Measurements from ENCODE around the gene GDAP2.

The GDAP2 gene

DNA sequence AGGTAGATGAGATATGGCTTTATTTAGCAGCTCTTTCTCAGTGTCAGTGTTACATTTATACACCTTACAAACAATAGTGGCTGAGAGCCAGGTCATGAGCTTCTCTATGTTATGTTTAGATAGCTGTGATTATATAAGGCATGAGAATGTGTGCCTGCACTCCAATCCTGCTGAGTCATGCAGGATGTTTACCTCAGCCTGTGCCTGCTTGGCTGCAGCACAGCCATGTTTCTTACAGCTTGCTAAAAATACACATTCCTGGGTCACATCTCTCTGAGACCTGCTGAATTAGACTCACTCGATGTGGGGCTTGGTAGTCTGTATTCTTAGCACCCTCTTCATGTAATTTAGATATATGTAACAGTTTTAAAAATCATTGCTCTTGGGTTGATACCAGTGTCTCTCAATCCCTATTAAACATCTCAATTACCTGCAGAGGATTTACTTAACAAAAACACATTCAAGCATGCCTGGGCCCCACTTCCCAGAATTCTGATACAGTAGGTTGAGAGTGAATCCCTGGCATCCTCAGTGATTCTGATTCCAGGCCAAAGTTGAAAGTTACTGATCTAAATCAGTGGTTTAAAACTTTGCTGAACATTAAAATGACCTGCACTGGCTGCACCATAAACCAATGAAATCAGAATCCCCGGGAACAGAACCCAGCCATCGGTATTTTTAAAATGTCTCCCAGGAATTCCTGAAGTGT lies 107.5 kb downstream of the GDAP2 start:
- H3K9me3 ChIP-seq, result no peaks in the 10 kb centered on the region
- H3K27me3 ChIP-seq (ENCODE audit: low read depth), result no peaks in the 10 kb centered on the region
- no peak overlapping the region for H3K4me3 ChIP-seq
- no peaks in the 10 kb centered on the region for H3K4me1 ChIP-seq
- no peaks in the 10 kb centered on the region for H3K36me3 ChIP-seq (replicated peaks)
- DNase-seq (ENCODE audit: low spot score in 2 of 2), result no peak
- in situ Hi-C loops (cut with MboI; ENCODE audit: low sequenced_read_pairs), result no loop called here

DNA sequence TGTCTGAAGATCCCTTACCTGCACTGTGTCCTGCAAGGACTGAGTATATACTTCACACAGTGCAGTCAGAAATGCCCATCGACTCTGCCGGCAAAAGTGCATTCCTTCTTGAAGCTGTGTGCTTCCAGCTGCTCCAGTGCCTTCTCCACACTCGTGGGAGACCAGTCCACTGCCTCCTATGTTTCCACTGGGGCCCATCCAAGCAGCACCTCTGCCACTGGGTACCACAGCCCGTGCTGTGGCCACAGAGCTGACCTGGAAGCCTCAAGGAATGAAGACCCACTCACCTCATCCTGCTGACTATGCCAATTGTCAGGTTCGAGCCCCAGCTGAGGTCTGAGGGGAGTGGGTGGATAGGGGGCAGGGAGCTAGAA lies 108.1 kb downstream of the GDAP2 start:
- DNase-seq (ENCODE audit: low spot score in 2 of 2), result no peak
- no peaks in the 10 kb centered on the region for H3K4me1 ChIP-seq
- no peak overlapping the region for H3K4me3 ChIP-seq
- H3K27me3 ChIP-seq (ENCODE audit: low read depth), result no peaks in the 10 kb centered on the region
- no peaks in the 10 kb centered on the region for H3K36me3 ChIP-seq (replicated peaks)
- no peaks in the 10 kb centered on the region for H3K9me3 ChIP-seq
- in situ Hi-C loops (cut with MboI; ENCODE audit: low sequenced_read_pairs), result no loop called here

DNA sequence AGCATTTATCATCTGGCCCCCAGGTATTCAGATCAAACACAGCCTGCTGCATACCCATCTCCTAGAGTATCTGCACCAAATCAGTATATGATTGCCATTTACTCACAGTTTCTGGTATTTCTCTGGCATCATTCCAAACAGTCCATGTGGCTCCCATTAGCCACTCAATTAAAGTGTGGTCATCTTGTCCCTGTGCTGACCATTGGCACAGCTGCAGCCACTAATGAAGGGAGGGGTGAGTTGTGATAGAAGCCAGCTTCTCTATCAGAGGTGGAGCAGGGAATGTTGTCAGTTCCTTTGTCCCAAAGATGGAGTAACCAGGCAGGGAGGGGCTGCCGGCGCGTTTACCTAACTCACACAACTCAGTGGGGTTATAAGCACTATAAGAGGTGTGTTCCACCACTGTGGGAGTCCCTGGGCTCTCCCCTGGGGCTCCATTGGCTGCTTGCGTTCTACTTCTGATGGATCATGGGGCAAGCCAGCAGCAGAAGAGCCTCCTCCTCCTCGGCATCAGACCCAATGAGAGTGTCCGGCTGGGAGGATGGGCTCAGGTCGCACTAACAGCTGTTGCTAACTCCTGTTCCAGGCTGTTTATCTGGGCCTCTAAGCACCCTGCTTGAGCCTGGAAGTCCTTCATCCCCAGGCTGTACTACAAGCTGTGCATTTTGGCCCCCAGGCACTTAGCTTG lies 108.6 kb downstream of the GDAP2 start:
- Histone ChIP-seq H3K4me1 (no peaks in the 10 kb centered on the region), H3K4me3 (no peak overlapping the region), H3K27me3 (ENCODE audit: low read depth) (no peaks in the 10 kb centered on the region), H3K36me3 (replicated peaks) (no peaks in the 10 kb centered on the region), H3K9me3 (no peaks in the 10 kb centered on the region)
- in situ Hi-C loops (cut with MboI; ENCODE audit: low sequenced_read_pairs), result no loop called here
- no peak for DNase-seq (ENCODE audit: low spot score in 2 of 2)

DNA sequence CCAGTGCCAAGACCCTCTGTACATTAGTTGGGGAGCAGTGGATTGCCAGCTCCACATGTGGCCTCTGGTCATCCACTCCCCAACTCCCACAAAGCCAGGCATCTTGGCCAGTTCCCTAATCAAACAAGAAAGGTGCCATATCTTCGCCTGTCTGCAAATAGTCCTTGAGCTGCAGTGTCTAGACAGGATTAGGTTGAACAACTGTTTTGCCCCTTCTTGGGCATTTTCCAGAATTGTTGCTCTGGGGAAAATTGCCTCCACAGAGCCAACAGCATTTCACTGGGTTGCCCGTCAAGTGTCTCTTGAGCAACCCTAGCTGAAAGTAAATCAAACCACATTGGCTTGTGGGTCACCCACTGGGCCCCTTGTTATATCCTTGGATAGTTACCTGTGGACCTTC lies 109.3 kb downstream of the GDAP2 start:
- H3K36me3 ChIP-seq (replicated peaks), result no peaks in the 10 kb centered on the region
- no peaks in the 10 kb centered on the region for H3K9me3 ChIP-seq
- no peak for DNase-seq (ENCODE audit: low spot score in 2 of 2)
- H3K4me3 ChIP-seq, result no peak overlapping the region
- no peaks in the 10 kb centered on the region for H3K4me1 ChIP-seq
- no peaks in the 10 kb centered on the region for H3K27me3 ChIP-seq (ENCODE audit: low read depth)
- in situ Hi-C loops (cut with MboI; ENCODE audit: low sequenced_read_pairs), result no loop called here

- no peak overlapping the region for H3K4me3 ChIP-seq
- no peaks in the 10 kb centered on the region for H3K36me3 ChIP-seq (replicated peaks)
- H3K4me1 ChIP-seq, result no peaks in the 10 kb centered on the region
- H3K9me3 ChIP-seq, result no peaks in the 10 kb centered on the region
- no peaks in the 10 kb centered on the region for H3K27me3 ChIP-seq (ENCODE audit: low read depth)
- no peak for DNase-seq (ENCODE audit: low spot score in 2 of 2)
- in situ Hi-C loops (cut with MboI; ENCODE audit: low sequenced_read_pairs), result no loop called here
Observed at GRCh38 chr1:117819301-117819700, 110.1 kb downstream of the GDAP2 start.

GRCh38 chr1:117818456-117818855 lies 111.0 kb downstream of the GDAP2 start:
- Histone ChIP-seq H3K4me3 (no peak overlapping the region), H3K36me3 (replicated peaks) (no peaks in the 10 kb centered on the region), H3K9me3 (no peaks in the 10 kb centered on the region), H3K4me1 (no peaks in the 10 kb centered on the region), H3K27me3 (ENCODE audit: low read depth) (no peaks in the 10 kb centered on the region)
- in situ Hi-C loops (cut with MboI; ENCODE audit: low sequenced_read_pairs), result no loop called here
- no peak for DNase-seq (ENCODE audit: low spot score in 2 of 2)

GRCh38 chr1:117817629-117818028 lies 111.8 kb downstream of the GDAP2 start:
- H3K36me3 ChIP-seq (replicated peaks), result no peaks in the 10 kb centered on the region
- in situ Hi-C loops (cut with MboI; ENCODE audit: low sequenced_read_pairs), result no loop called here
- no peaks in the 10 kb centered on the region for H3K27me3 ChIP-seq (ENCODE audit: low read depth)
- no peak overlapping the region for H3K4me3 ChIP-seq
- H3K4me1 ChIP-seq, result no peaks in the 10 kb centered on the region
- no peak for DNase-seq (ENCODE audit: low spot score in 2 of 2)
- no peaks in the 10 kb centered on the region for H3K9me3 ChIP-seq

GRCh38 chr1:117815926-117816325 lies 113.5 kb downstream of the GDAP2 start:
- H3K36me3 ChIP-seq (replicated peaks), result no peaks in the 10 kb centered on the region
- no peaks in the 10 kb centered on the region for H3K4me1 ChIP-seq
- DNase-seq (ENCODE audit: low spot score in 2 of 2), result no peak
- H3K27me3 ChIP-seq (ENCODE audit: low read depth), result no peaks in the 10 kb centered on the region
- in situ Hi-C loops (cut with MboI; ENCODE audit: low sequenced_read_pairs), result no loop called here
- no peaks in the 10 kb centered on the region for H3K9me3 ChIP-seq
- H3K4me3 ChIP-seq, result no peak overlapping the region

DNA sequence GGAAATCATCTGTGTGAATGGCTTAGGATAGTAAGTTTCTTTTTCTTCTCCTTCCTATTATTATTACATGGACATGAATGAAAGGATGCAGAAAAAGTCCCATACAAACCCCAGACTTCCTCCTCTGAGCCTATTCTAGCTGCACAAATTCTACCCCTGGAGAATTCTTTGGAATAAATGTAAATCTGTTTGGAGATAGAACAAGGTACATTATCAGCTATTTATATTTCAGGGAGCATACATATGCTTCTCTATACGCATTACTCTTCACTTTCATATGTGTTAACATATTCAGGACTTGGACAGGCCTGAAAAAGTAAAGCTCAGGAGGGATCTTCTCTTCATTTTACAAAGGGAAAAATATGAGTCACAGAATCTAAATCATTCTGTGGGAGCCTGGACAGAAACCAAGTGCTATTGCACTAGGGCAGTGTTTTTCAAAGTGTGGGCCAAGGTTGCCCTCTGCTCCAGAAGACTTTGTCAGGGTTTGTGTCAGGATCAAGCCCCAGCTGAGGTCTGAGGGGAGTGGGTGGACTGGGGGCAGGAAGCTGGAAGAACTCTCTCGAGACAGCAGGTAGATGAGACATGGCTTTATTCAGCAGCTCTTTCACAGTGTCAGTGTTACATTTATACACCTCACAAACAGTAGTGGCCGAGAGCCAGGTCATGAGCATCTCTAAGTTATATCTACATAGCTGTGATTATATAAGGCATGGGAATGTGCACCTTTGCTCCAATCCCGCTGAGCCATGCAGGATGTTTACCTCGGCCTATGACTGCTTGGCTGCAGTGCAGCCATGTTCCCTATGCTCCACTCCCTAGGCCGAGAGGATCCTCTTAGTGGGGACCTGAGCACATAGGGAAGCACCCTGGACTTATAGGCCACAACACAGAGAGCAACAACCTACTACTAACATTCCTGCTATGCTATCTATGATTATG lies 114.3 kb downstream of the GDAP2 start:
- no peaks in the 10 kb centered on the region for H3K9me3 ChIP-seq
- H3K4me1 ChIP-seq, result no peaks in the 10 kb centered on the region
- no peaks in the 10 kb centered on the region for H3K36me3 ChIP-seq (replicated peaks)
- H3K4me3 ChIP-seq, result no peak overlapping the region
- no peaks in the 10 kb centered on the region for H3K27me3 ChIP-seq (ENCODE audit: low read depth)
- in situ Hi-C loops (cut with MboI; ENCODE audit: low sequenced_read_pairs), result no loop called here
- DNase-seq (ENCODE audit: low spot score in 2 of 2), result no peak
